Transverse colon (tissue), 4 donors: ENCODE measurements around the gene SF3B2. TPM values are rescaled to one million over a fixed set of nuclear protein-coding genes. Genes with fewer than 3 reads are reported as not detected.

Source experiments
- DNase-seq: peaks from one replicate; pipeline ENCODE4 v3.0.0-alpha.2; 2019
- H3K27ac ChIP-seq, 4 donors: fragments of 200-600 bp; sonication (generic); 2 replicates each; pipeline ENCODE4 v1.5.1; 2016 to 2018; ENCODE audit warnings: inconsistent platforms in 4 of 4
- H3K27me3 ChIP-seq: fragments of 200-600 bp; sonication (generic); 2 replicates; pipeline ENCODE4 v1.5.1; 2017; ENCODE audit warnings: inconsistent platforms
- H3K36me3 ChIP-seq, 4 donors: fragments of 200-600 bp; sonication (generic); 2 replicates each; pipeline ENCODE4 v1.5.1; 2017 to 2019; ENCODE audit warnings: inconsistent platforms in 4 of 4
- H3K4me1 ChIP-seq, 4 donors: fragments of 200-600 bp; sonication (generic); 2 replicates each; pipeline ENCODE4 v1.5.1; 2017 to 2020; ENCODE audit warnings: inconsistent platforms in 4 of 4
- H3K4me3 ChIP-seq, 4 donors: fragments of 200-600 bp; sonication (generic); 1 replicate in 1 of 4; 2 replicates in 3 of 4; pipeline versions ENCODE4 v1.5.1 to v1.6.1; 2017 to 2019; ENCODE audit warnings: inconsistent platforms in 4 of 4
- H3K9me3 ChIP-seq, 2 donors: fragments of 200-600 bp; sonication (generic); 2 replicates each; pipeline ENCODE4 v1.5.1; 2017 to 2019; ENCODE audit warnings: inconsistent platforms in 2 of 2
- EP300 ChIP-seq: sonication (generic); formaldehyde crosslinking; IDR thresholded peaks from one replicate; pipeline ENCODE4 v1.6.1; 2017; ENCODE audit warnings: antibody characterized with exemption, low read depth
- POLR2A ChIP-seq: fragments of 450-650 bp; IDR thresholded peaks from one replicate; pipeline ENCODE4 v1.6.1; 2016; ENCODE audit warnings: antibody characterized with exemption, mild to moderate bottlenecking, moderate library complexity
- POLR2AphosphoS5 ChIP-seq, 3 donors: sonication (generic); formaldehyde crosslinking; IDR thresholded peaks; one replicate each; pipeline ENCODE4 v1.6.1; 2016; ENCODE audit warnings: antibody characterized with exemption in 3 of 3
- WGBS, 2 donors: methylation state at CpG; one replicate each; pipeline ENCODE4 v1.1.5; 2018; ENCODE audit warnings: low coverage in 1 of 2; 5-methylcytosine and 5-hydroxymethylcytosine counted together
- in situ Hi-C, 4 donors: fragments of 200-750 bp; cut with MboI; loops; one replicate each; pipeline versions ENCODE4 v1.15.0 to v1.15.1; 2017; ENCODE audit warnings: low sequenced_read_pairs in 3 of 4, low pct_ligation_motif_present in 1 of 4, low pct_unique_long_range_greater_than_20kb in 1 of 4
- intact Hi-C: fragments of 100-400 bp; cut with DNase I; formaldehyde crosslinking; loops from one replicate; pipeline ENCODE4 v1.15.1; 2023; ENCODE audit warnings: low total_unique reads
- total RNA-seq, 4 donors: library from RNA; depleted of rRNA; stranded (reverse); fragments of >200 nt; gene quantifications; one replicate each; pipeline ENCODE4 v1.1.0, GENCODE V29; 2016
- TF ChIP-seq, protein P1 (sequence below), 5 experiments: fragments of 200-600 bp in 3 of 5; fragments of 450-650 bp in 2 of 5; sonication (generic) in 3 of 5; IDR thresholded peaks; 1 replicate in 2 of 5; 2 replicates in 3 of 5; pipeline ENCODE4 v1.5.1; 2016 to 2017; ENCODE audit warnings: antibody characterized with exemption in 5 of 5, inconsistent platforms in 3 of 5, mild to moderate bottlenecking in 2 of 5, moderate library complexity in 1 of 5

The SF3B2 gene
- total RNA-seq, 4 donors from 2014 or later: 71.8 to 152 (median 137) TPM

DNA sequence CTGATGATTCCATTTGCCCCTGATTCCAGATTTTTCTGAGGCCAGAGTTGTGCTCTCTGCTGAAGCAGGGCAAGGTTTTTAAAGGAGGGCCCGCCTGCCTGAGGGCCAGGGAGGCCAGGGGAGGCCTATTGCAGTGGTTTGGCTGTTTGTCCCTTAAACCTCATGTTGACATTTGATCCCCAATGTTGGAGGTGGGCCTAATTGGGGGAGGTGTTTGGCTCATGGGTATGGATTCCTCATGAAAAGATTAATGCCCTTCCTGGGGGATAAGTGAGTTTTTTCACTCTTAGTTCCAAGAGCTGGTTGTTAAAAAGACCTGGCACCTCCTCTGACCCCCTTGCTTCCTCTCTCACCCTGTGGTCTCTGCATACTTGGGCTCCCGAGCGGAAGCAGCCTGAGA is 12.4 kb upstream of the SF3B2 start:
- WGBS, 2 donors: 79% methylated on average over 3 of the region's 3 CpGs; no CpG with 5 or more reads in 1 of the 2 donors

DNA sequence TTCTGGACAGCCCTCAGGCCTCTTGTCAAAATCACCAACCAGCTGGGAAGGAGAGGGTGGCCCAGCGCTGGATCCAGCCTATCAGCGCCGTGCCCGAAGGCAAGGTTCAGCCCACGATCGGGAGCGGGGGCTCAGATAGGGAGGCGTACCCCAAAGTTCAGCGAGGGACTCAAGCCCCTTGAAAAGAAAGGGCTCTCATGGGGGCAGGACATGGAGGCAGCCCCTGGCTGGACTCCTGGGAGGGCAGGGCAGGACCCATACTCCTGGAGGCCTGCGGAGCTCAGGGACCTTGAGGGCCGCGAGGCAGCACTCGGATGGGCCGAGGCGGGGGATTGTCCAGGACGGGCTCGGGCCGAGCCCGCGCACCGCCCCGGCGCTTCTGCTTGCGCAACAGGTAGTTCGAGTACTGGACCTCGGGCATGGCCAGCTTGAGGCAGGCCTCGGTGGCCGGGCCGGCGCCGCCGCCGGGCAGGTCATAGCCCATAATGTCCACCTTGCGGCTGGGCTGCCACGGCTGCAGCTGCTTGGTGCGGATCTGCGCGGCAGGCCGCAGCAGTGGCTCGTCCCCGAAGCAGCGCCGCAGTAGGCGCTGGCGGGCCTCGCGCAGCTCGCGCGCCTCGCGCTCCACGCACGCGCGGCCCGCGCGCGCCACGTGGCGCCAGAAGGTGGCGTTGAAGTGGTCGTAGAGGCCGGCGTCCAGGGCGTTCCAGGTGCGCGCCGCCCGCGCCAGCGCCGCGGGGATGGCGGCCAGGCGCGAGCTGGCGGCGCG is 9.8 kb upstream of the SF3B2 start:
- intact Hi-C loops (no loop called here), in situ Hi-C loops (no loop called here)
- no peak overlapping the region for H3K27ac ChIP-seq
- no peak overlapping the region for H3K4me3 ChIP-seq
- no peaks in the 10 kb centered on the region for H3K9me3 ChIP-seq
- DNase-seq: no peak
- TF ChIP-seq EP300: no peak
- no peak for TF ChIP-seq POLR2AphosphoS5 (IDR thresholded peaks at IDR 0.05)
- TF ChIP-seq POLR2A: no peak
- TF ChIP-seq, protein P1, sequence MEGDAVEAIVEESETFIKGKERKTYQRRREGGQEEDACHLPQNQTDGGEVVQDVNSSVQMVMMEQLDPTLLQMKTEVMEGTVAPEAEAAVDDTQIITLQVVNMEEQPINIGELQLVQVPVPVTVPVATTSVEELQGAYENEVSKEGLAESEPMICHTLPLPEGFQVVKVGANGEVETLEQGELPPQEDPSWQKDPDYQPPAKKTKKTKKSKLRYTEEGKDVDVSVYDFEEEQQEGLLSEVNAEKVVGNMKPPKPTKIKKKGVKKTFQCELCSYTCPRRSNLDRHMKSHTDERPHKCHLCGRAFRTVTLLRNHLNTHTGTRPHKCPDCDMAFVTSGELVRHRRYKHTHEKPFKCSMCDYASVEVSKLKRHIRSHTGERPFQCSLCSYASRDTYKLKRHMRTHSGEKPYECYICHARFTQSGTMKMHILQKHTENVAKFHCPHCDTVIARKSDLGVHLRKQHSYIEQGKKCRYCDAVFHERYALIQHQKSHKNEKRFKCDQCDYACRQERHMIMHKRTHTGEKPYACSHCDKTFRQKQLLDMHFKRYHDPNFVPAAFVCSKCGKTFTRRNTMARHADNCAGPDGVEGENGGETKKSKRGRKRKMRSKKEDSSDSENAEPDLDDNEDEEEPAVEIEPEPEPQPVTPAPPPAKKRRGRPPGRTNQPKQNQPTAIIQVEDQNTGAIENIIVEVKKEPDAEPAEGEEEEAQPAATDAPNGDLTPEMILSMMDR (IDR thresholded peaks at IDR 0.05): no peak
- peaks cover 0 to 7% (median 2%) of the 10 kb centered on the region in 4 donors for H3K4me1 ChIP-seq
- no peaks in the 10 kb centered on the region for H3K27me3 ChIP-seq
- no peaks in the 10 kb centered on the region for H3K36me3 ChIP-seq
- WGBS, 2 donors: 90 to 97% methylated on average over 2 to 81 of the region's 81 CpGs

More for the DNA sequence above, 12.4 kb upstream of the SF3B2 start:
- in situ Hi-C loops (no loop called here), intact Hi-C loops (no loop called here)
- DNase-seq: no peak
- TF ChIP-seq POLR2AphosphoS5 (IDR thresholded peaks at IDR 0.05) (no peak), POLR2A (no peak), EP300 (no peak)
- TF ChIP-seq, protein P1 (IDR thresholded peaks at IDR 0.05): no peak
- no peak overlapping the region for H3K27ac ChIP-seq
- peaks cover 0 to under 1% (median 0%) of the 10 kb centered on the region in 4 donors for H3K4me1 ChIP-seq
- H3K27me3 ChIP-seq: no peaks in the 10 kb centered on the region
- no peaks in the 10 kb centered on the region for H3K36me3 ChIP-seq
- no peak overlapping the region for H3K4me3 ChIP-seq
- no peaks in the 10 kb centered on the region for H3K9me3 ChIP-seq

DNA sequence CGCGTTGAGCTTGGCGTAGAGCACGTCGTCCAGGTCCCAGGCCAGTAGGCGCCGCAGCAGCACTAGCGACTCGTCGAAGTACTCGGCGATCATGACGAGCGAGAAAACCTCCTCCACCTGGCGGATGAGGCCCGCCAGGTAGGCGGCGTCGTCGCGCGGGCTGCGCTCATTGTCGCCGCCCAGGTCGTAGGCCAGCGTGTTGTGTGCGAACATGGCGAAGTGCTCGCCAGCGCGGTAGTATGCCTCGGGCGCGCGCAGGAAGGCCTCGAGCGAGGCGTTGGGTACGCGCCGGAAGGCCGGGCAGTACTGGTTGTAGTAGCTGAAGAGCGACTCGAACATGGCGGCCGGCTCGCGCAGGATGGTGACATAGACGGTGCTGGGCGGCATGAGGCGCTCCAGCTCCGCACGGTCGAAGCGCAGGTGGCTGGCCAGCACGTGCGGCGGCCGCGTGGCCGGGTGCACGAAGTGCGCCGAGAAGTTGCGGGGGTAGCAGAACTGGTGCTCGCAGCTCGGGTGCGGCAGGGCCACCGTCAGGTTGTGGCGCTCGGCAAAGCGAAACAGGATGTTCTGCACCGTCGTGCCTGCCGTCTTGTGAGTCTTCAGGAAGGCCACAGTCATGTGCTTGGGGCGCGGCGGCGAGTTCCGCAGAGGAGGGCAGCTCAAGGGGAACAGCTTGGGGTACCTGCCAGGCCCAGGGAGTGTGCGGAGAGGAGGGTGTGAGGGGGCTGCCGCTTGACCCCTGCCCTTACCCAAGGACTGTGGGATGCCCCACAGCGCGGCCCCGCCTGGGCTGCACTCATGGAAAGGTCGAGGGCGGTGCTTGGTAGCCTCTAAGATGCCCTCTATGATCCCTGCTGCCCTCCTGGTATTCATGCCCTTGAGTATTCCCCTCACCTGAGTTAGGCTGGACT is 8.9 kb upstream of the SF3B2 start:
- WGBS, 2 donors: 96 to 98% methylated on average over 13 to 88 of the region's 88 CpGs
- no peaks in the 10 kb centered on the region for H3K36me3 ChIP-seq
- no peak for TF ChIP-seq POLR2AphosphoS5 (IDR thresholded peaks at IDR 0.05)
- no peak for TF ChIP-seq POLR2A
- TF ChIP-seq, protein P1 (IDR thresholded peaks at IDR 0.05): no peak
- H3K4me3 ChIP-seq: no peak overlapping the region
- peaks cover 0 to 7% (median 2%) of the 10 kb centered on the region in 4 donors for H3K4me1 ChIP-seq
- H3K27me3 ChIP-seq: peaks cover 6% of the 10 kb centered on the region
- in situ Hi-C loops: no loop called here
- H3K27ac ChIP-seq: no peak overlapping the region
- DNase-seq: no peak
- intact Hi-C loops: no loop called here
- no peaks in the 10 kb centered on the region for H3K9me3 ChIP-seq

DNA sequence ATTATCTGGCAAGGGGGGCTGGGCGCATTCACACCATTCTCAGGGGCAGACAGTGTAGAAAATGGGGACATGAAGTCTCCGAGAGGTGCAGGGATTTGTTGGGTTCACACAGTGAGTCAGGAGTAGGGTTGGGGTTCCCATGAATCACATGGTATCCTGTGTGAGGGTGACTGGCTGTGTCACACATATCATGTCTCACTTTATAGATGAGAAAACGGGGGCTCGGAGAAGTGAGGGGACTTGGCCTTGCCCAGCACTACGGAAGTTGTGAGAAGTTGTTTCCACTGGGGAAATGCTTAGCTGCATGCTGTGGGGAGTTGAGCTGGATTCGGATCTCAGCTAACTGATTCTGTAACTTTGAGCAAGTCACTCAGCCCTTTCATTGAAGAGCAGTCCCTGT is 7.4 kb upstream of the SF3B2 start:
- DNase-seq: no peak
- Histone ChIP-seq H3K4me3 (no peak overlapping the region), H3K4me1 (peaks cover 0 to 7% (median 4%) of the 10 kb centered on the region in 4 donors), H3K9me3 (no peaks in the 10 kb centered on the region), H3K27ac (no peak overlapping the region), H3K27me3 (peaks cover 18% of the 10 kb centered on the region), H3K36me3 (no peaks in the 10 kb centered on the region)
- intact Hi-C loops (no loop called here), in situ Hi-C loops (no loop called here)
- WGBS, 2 donors: 45 to 64% methylated on average over 3 to 6 of the region's 6 CpGs
- TF ChIP-seq, protein P1 (IDR thresholded peaks at IDR 0.05): no peak
- no peak for TF ChIP-seq POLR2AphosphoS5 (IDR thresholded peaks at IDR 0.05)
- no peak for TF ChIP-seq POLR2A
- no peak for TF ChIP-seq EP300
